OCI-LY7 (cell line): Measurements from ENCODE around the gene ATP8B3. TPM values are rescaled to one million over a fixed set of nuclear protein-coding genes. Genes with fewer than 3 reads are reported as not detected.

ENCODE experiments used
- BruUV-seq: library from RNA; stranded (reverse); fragments of 400-500 nt; replicated peaks from 2 replicates; lab custom pipeline; 2021; lab: Mats Ljungman, UMichigan
- CTCF ChIA-PET: fragments of 300-600 bp; sonication (Branson Sonifier 250); formaldehyde crosslinking; loops from one replicate; lab custom pipeline; 2022; ENCODE audit warnings: antibody characterized with exemption; ENCODE audit not compliant: unreplicated experiment; lab: Charles Lee
- POLR2A ChIA-PET: fragments of 300-600 bp; sonication (Branson Sonifier 250); formaldehyde crosslinking; loops from one replicate; lab custom pipeline; 2022; ENCODE audit warnings: antibody characterized with exemption; lab: Charles Lee
- DNase-seq: peaks from one replicate; pipeline ENCODE4 v3.0.0-alpha.2; 2015; ENCODE audit warnings: low spot score
- H2AFZ ChIP-seq: fragments of 200-600 bp; sonication (generic), shearing (Covaris generic); 2 replicates; pipeline ENCODE4 v1.6.1; 2014; ENCODE audit warnings: mild to moderate bottlenecking, antibody characterized with exemption, low read length, moderate library complexity
- H3K27ac ChIP-seq: fragments of 200-600 bp; sonication (generic); 2 replicates; pipeline ENCODE4 v1.5.1; 2014; ENCODE audit warnings: mixed run types, low read depth, mild to moderate bottlenecking, moderate library complexity, low read length, inconsistent platforms; ENCODE audit not compliant: poor library complexity, severe bottlenecking
- H3K36me3 ChIP-seq: fragments of 200-600 bp; sonication (generic); 2 replicates; pipeline ENCODE4 v1.6.1; 2014; ENCODE audit warnings: mild to moderate bottlenecking, antibody characterized with exemption, low read length, moderate library complexity, mixed read lengths; ENCODE audit not compliant: insufficient read depth
- H3K4me1 ChIP-seq: fragments of 200-600 bp; sonication (generic); 2 replicates; pipeline ENCODE4 v1.5.1; 2014; ENCODE audit warnings: mild to moderate bottlenecking, low read length; ENCODE audit not compliant: insufficient read depth, poor library complexity, severe bottlenecking
- H3K4me2 ChIP-seq: fragments of 200-600 bp; sonication (generic); 2 replicates; pipeline ENCODE4 v1.6.1; 2014; ENCODE audit warnings: mild to moderate bottlenecking, low read length
- H3K4me3 ChIP-seq: fragments of 200-600 bp; sonication (generic); 2 replicates; pipeline ENCODE4 v1.5.1; 2014; ENCODE audit warnings: mild to moderate bottlenecking, low read depth, low read length; ENCODE audit not compliant: poor library complexity, severe bottlenecking
- H3K79me2 ChIP-seq: fragments of 200-600 bp; sonication (generic); 2 replicates; pipeline ENCODE4 v1.6.1; 2016; ENCODE audit warnings: low read depth, mild to moderate bottlenecking, low read length, moderate library complexity, mixed read lengths; ENCODE audit not compliant: insufficient read depth
- H3K9me2 ChIP-seq: fragments of 200-600 bp; sonication (generic); 2 replicates; pipeline ENCODE4 v1.6.1; 2016; ENCODE audit warnings: mild to moderate bottlenecking, low read length, mixed read lengths; ENCODE audit not compliant: insufficient read depth
- H3K9me3 ChIP-seq: fragments of 200-600 bp; sonication (generic); 2 replicates; pipeline ENCODE4 v1.6.1; 2014; ENCODE audit warnings: mild to moderate bottlenecking, mixed run types, low read length, mixed read lengths
- H4K20me1 ChIP-seq: fragments of 200-600 bp; sonication (generic); 2 replicates; pipeline ENCODE4 v1.6.1; 2014; ENCODE audit warnings: mild to moderate bottlenecking, antibody characterized with exemption, low read length, moderate library complexity, mixed read lengths; ENCODE audit not compliant: insufficient read depth
- CTCF ChIP-seq: fragments of 200-600 bp; sonication (generic); conservative IDR thresholded peaks from 2 replicates; pipeline ENCODE4 v1.5.1; 2014; ENCODE audit warnings: mild to moderate bottlenecking, antibody characterized with exemption, low read length, moderate library complexity, mixed read lengths
- EZH2phosphoT487 ChIP-seq: fragments of 200-600 bp; sonication (generic); IDR thresholded peaks from 2 replicates; pipeline ENCODE4 v1.6.1; 2018; ENCODE audit warnings: low read depth, borderline replicate concordance, mild to moderate bottlenecking, mixed run types, antibody characterized with exemption, low read length, moderate library complexity, mixed read lengths
- intact Hi-C: fragments of 100-400 bp; cut with micrococcal nuclease; formaldehyde crosslinking; loops from one replicate; pipeline ENCODE4 v1.10.0; 2022; ENCODE audit not compliant: unreplicated experiment
- total RNA-seq, 2 experiments: library from RNA; depleted of rRNA in 1 of 2; stranded (reverse); fragments of >200 nt in 1 of 2; shearing (Covaris generic) in 1 of 2; gene quantifications; 2 replicates each; pipeline ENCODE4 v1.2.3, GENCODE V29; 2014 to 2022

Gene ATP8B3
- total RNA-seq, 2 experiments from 2014 or later: 5.9 to 19.3 TPM

- Histone ChIP-seq H3K36me3 (no peaks in the 10 kb centered on the region), H3K4me3 (no peak overlapping the region), H4K20me1 (no peaks in the 10 kb centered on the region), H2AFZ (no peak overlapping the region; the same call in 1 of the 2 replicates), H3K4me1 (peaks cover 30% of the 10 kb centered on the region), H3K9me2 (no peaks in the 10 kb centered on the region), H3K4me2 (peak overlapping the region; percentile 46), H3K27ac (no peak overlapping the region), H3K9me3 (no peaks in the 10 kb centered on the region), H3K79me2 (no peaks in the 10 kb centered on the region)
- TF ChIP-seq EZH2phosphoT487 (no peak), CTCF (no peak)
- POLR2A ChIA-PET: no interaction called here
- DNase-seq: no peak
- no TSS peak for BruUV-seq
- CTCF ChIA-PET: no interaction called here
- intact Hi-C loops: no loop called here
These were observed 60.6 kb downstream of the ATP8B3 start for GRCh38 chr19:1751367-1752008.

GRCh38 chr19:1750343-1751021 is 61.6 kb downstream of the ATP8B3 start:
- POLR2A ChIA-PET: interaction anchor here (0.6 kb wide), 1 partner anchor 10 kb away, joined by 10 read pairs; no protein-coding TSS in a partner anchor
- H2AFZ ChIP-seq: no peak overlapping the region
- no TSS peak for BruUV-seq
- H3K4me1 ChIP-seq: peaks cover 32% of the 10 kb centered on the region
- no peak overlapping the region for H3K27ac ChIP-seq
- CTCF ChIA-PET: no interaction called here
- H4K20me1 ChIP-seq: no peaks in the 10 kb centered on the region
- H3K9me2 ChIP-seq: no peaks in the 10 kb centered on the region
- H3K4me3 ChIP-seq: no peak overlapping the region
- TF ChIP-seq CTCF: no peak
- TF ChIP-seq EZH2phosphoT487: no peak
- H3K9me3 ChIP-seq: no peaks in the 10 kb centered on the region
- intact Hi-C loops: no loop called here
- no peak for DNase-seq
- H3K4me2 ChIP-seq: no peak overlapping the region
- H3K79me2 ChIP-seq: no peaks in the 10 kb centered on the region
- no peaks in the 10 kb centered on the region for H3K36me3 ChIP-seq
